Activated gamma-delta T cell treated with Interleukin-2 at 50 U/mL for 16 hours (primary cell): Measurements from ENCODE around the gene CEP170.
A peak's percentile ranks its signal among the peaks of the same experiment; 100 is the strongest.

ENCODE experiments used
- DNase-seq: peaks from one replicate; pipeline ENCODE4 v3.0.0-alpha.2; 2020

The CEP170 gene

DNA sequence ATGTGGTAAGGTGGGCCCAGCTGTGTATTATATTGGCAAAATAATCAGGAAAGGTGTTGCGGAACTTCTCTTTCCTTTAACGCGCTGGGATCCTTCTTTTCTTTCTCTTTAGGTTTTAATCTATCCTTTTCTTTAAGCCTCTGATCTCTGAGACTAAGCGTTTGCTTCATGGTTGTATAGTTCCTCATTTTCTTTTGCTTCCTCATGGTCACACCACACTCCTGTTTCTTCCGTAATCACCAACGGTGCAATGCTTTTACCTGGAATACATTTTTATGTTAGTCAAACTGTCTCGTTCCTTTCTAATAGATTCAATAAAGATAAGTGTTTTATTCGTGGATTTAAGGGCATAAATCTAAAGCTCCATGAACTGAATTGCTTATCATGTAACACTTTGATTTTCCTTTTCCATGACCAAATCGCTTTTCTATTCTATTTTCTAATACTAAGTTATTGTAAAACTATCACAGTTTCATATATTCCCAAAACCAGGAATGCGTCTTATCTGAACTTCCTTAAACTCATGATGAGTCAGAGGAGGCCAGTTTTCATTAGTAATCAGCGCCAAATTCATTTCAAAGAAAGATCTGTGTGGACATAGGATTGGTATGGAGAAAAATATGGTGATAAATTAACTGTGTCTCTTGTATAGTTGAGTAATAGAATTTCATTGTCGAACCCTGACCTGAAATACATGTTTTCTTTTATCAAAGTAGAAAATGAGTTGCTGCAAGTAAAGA, 13.0 kb upstream of the CEP170 start:
- DNase-seq, result no peak

DNA sequence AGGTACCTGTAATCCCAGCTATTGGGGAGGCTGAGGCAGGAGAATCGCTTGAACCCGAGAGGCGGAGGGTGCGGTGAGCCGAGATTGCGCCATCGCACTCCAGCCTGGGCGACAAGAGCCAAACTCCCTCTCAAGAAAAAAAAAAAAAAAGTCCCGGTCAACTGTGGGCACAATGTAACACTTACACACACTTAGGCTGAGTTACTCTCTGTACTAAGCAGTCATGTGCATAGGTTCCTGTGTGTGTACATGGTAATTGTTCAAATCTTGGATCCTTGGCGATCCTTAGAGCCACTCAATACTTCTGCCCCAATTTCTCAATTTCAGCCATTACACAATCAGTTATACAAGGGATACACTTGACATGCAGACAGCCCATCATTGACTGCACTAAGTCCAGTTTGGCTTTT, 12.4 kb upstream of the CEP170 start:
- no peak for DNase-seq

DNA sequence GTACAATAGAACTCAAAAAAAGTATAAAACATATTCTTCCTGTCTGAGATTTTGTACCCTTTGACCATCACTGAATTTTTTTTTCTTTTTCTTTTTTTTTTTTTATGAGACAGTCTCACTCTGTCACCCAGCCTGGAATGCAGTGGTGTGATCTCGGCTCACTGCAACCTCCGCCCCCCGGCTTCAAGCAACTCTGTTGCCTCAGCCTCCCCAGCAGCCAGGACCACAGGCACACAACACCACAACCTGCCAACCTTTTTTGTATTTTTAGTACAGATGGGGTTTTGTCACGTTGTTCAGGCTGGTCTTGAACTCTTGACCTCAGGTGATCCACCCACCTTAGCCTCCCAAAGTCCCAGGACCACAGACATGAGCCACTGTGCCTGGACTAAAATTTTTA, 11.2 kb upstream of the CEP170 start:
- no peak for DNase-seq

DNA sequence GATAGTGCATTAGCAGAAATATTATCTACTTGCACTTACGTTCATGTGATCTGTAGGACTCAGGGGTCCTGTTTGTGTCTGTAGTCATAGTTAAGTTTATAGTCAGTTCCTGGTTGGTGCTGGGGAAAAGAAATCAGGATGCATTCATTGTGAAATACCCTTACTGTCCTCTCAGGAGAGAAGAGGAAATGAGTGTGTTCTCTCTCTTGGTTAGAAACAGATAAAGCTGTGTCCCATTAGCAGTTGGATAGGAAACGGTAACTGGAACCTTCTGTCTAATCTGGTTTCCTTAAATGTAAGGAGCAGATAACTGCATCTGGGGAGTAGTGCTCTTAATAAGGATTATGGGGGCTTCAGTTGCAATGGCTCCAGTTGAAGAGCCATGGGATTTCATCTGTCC, 9.6 kb upstream of the CEP170 start:
- no peak for DNase-seq

GRCh38 chr1:243261390-243261789, 6.3 kb upstream of the CEP170 start:
- DNase-seq, result no peak

DNA sequence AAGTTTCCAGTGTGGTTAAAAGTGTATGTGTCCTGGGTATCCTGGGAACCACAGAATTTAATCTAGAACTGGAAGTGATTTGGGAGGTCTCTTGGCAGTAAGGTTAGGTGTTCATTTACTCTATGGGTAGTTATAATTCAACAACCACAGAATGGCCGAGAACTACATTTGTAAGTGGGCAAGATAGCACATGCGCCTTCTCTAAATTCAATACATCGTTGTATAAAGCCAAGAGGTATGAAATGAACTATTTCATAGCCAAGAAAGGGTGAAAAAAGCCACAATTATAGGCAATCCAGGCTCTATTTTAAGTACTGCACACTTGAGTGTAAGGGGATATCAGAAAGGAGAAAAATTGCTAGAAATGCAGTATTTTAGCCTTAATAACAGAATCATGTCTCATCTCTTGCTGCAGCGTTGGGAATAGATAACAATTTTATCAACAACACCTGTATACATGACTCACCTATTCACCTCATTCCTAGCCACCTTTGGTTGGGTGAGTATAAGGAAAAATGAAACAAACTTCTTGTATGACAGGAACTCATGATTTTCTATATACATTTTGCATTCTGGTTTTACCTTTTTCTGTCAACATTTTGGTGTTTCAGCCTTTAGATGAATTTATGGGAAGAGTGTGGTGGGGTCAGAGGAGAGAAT, 5.3 kb upstream of the CEP170 start:
- DNase-seq, result no peak

DNA sequence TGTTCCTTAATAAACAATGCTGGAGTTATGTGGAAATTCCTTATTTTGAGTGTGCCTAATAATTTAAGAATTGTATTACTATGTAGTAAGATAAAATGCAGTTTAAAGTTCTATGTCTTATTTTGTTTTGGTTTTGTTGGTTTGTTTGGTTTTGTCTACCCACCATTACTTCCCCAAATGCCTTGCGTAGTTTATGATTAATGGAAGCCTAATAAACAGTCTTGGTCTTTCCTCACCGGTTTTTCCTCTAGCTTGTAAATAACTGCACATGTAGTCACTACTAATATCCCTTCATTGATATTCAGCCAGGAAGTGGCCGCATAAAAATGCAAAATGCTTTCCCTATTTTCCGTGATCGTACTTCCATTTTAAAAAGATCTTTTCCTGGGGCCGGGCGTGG, 3.6 kb upstream of the CEP170 start:
- no peak for DNase-seq

GRCh38 chr1:243257189-243257588, 2.1 kb upstream of the CEP170 start:
- DNase-seq, result no peak

DNA sequence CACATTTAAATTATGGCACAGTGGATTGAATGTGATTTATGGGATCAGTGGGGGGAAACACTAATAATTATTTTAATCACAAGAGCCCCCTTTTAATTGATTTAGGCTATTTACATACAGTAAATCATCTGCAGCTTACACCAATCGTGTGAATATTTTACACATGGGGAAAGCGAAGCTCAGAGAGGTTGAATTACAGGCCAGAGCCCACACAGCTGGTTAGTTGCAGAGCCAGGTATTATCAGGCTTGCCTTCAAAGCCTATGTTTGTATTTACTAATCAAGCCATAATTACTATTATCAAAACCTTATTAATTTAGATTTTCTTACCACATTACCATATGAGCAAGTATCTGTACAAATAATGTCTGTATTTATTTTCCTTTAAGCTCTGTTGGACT, 1.5 kb upstream of the CEP170 start:
- DNase-seq, result no peak

DNA sequence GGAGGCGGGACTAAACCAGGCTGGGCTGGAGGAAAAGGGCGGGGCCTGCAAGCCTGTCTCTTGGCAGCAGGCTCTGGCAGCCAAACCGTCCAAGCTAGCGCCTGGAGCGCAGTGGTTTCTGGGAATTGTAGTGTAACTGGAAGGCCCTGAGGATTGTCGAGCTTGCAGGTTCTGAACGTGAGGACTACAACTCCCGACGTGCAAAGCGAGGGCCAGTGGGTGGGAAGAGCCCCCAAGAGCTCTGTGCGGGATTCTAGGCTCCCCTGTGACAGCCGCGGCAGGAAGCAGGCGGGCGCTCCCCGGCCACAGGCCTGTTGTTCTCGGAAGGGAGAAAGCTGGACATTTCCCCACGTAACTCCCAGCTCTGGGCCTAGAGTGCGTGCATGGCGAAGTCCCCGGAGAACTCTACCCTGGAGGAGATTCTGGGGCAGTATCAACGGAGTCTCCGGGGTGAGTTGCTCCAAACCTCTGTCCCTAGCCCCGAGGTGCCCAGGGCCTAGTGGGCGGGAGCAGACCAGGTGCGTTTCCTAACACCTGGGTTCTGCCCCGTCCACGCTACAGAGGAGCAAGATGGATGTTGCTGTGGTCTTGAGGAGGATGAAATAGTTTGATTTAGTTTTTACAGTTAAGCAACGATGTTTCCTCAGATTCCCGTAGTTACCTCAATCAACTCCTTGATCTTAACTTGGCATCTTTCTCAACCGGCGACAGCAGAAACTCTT, 871 bp upstream of the CEP170 start, which contains the start of gene SDCCAG8:
TSS of gene SDCCAG8 (plus strand) at position 251 of the 722 bp plus-strand sequence. CDS start at position 384, 133 bp downstream.
- DNase-seq, result peak; percentile 91

DNA sequence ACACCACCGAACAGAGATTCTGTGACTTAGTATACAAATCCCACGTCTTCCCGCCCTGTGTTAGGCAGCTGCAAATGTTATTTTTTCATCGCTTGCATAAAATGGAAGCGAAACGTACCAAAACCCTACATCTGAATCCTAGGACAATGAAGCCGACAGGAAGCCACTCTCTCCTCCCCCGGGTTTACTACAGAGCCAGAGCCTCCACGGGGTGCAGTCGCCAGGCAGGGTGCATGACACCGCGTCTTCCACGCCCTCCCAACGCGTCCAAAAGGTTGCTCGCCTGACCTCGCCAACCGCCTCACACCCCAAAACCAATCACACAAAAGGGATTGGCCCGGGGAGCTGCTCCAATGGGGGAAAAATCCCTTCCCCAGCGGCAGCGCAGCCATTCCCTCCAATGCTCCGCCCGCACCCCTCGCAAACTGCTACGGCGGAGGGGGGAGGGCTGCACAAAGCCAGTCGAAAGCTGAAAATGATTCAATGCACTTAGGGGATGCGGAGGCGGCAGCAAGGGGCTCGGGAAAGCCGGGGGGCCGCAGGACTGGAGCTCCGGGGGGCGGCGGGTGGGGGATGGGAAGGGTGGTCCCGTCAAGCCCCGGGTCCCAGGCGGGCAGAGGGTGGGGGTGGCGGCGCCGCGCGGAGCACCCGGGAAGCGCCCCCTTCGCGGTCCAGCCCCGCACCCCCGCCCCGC, 701 bp downstream of the CEP170 start:
- peak; percentile 37 for DNase-seq

DNA sequence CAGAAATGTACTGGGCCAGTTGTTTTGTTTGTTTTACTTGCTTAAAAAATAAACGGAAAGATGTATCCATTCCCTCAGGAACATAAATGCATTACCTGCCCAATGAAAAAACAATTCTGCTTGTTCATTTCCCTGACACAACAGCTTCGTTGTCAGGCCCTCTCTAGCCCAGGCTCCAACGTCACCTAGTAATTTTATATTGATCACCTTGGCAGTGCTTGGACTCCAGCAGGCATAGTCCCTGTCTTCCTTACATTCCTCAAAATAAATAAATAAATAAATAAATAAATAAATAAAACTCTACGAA, 1.2 kb downstream of the CEP170 start:
- no peak for DNase-seq

GRCh38 chr1:243253211-243253925, 1.7 kb downstream of the CEP170 start:
- DNase-seq, result no peak

GRCh38 chr1:243251539-243251938, 3.5 kb downstream of the CEP170 start:
- DNase-seq, result no peak

DNA sequence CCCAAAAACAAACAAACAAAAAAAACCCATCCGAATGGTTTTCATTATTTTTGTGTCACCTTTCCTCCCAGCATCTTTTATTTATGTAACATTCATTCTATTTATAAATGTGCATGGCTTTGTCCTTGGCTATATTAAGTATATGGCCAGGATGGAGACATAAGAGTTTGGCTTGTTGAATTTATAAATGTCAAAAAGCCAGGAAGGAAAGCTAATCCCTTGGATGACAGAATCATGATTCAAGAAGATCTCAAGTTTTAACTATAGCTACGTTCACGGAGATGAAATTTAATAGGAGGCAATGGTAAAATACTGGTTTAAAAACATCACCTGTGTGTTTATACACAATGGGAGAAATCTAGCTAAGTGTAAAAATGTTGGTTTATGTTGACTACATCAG, 5.0 kb downstream of the CEP170 start:
- no peak for DNase-seq

DNA sequence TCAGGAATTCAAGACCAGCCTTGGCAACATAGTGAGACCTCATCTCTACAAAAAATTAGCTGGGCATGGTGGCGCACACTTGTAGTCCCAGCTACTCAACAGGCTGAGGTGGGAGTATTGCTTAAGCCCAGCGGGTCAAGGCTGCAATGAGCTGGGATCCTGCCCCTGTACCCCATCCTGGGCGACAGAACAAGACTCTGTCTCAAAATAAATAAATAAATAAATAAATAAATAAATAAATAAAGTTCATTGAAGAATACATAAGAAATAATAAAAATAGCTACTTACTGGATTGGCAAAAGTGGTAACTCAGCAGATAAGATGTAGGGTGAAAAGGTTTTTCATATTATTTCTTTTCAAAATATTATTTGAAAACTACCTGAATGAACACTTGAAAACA, 5.9 kb downstream of the CEP170 start:
- DNase-seq, result no peak

DNA sequence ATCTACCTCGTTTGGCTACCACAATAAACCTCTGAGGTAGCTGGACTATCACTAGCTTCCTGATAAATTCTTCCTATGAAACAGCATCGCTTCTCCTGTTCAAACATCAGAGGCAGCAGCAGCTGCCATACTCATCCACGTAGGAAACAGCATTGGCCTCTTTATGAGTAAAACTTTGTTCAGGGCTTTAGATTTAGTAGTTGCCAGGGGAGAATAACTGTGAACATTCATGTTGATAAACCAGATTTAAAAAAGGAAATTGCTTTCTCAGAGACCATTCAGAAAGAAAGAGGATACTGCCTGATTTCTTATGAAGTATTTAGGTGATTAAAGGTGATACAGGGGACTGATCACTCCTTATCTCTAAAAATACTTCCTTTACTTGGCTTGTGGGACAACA, 7.2 kb downstream of the CEP170 start:
- DNase-seq, result no peak

- DNase-seq, result no peak
These were observed 8.2 kb downstream of the CEP170 start for GRCh38 chr1:243246916-243247315.

DNA sequence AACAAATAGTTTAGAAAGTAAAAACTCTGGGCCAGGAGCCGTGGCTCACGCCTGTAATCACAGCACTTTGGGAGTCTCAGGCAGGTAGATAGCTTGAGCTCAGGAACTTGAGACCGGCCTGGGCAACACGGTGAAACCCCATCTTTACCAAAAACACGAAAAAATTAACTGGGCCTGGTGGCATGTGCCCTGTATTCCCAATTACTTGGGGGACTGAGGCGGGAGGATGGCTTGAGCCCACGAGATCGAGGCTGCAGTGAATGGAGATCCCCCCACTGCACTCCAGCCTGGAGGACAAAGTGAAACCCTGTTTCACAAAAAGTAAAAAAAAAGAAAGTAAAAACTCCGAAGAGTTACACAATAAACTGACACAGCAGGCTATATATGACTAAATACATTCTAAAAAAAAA, 10.6 kb downstream of the CEP170 start:
- no peak for DNase-seq

DNA sequence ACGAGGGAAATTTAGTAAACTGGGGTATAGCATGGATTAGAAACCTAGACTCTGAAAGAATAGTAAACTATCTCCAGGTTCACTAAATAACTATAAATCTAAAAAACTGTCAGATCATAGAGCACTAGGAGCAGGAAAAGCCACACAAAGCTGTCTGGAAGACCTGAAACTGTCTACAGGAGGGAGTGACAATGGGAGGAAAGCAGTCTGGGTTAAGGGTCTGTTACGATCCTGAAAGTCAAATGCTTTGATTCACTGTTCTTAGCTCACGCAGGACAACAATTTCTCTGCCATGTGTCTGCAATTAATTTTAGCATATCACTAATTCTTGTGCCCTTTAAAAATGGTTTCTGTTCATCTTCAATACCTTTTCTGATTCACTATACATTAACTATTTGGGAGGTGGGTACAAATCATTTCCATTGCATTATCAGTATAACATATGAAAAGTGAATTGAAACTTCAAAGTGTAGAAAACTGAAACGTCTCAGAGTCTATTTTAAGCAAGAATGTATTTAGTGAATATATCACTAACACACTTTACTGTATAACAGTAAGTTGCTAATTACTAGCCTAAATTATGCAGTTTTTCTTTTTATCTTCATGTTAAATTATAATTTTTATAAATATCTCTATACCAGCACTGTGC, 18.4 kb downstream of the CEP170 start:
- DNase-seq, result no peak

GRCh38 chr1:243234978-243235647, 20.0 kb downstream of the CEP170 start:
- no peak for DNase-seq

GRCh38 chr1:243233908-243234307, 21.2 kb downstream of the CEP170 start:
- DNase-seq, result no peak
